Adrenal gland (tissue), 5 donors: ENCODE measurements around the gene MRM1.

Experiments
- CTCF ChIP-seq, 6 experiments: fragments of 450-650 bp in 4 of 6; fragments of 200-600 bp in 2 of 6; sonication (generic) in 1 of 6; IDR thresholded peaks; 1 replicate in 5 of 6; 2 replicates in 1 of 6; pipeline versions ENCODE4 v1.5.1 to v1.8.0; 2016 to 2021; ENCODE audit warnings: antibody characterized with exemption in 6 of 6, mild to moderate bottlenecking in 2 of 6, moderate library complexity in 1 of 6
- POLR2A ChIP-seq, 2 donors: fragments of 450-650 bp; IDR thresholded peaks; one replicate each; pipeline ENCODE4 v1.6.1; 2017; ENCODE audit warnings: antibody characterized with exemption in 2 of 2, mild to moderate bottlenecking in 2 of 2, moderate library complexity in 1 of 2
- donor health status: DM: no; HTN: no; CAD: no.

- TF ChIP-seq POLR2A (IDR thresholded peaks at IDR 0.05) (no peak), CTCF (IDR thresholded peaks at IDR 0.05) (no peak)
Observed at GRCh38 chr17:36611345-36612072, 10.1 kb downstream of the MRM1 start.
